ENCODE results near the gene ZBTB8B. TPM values are rescaled to one million over a fixed set of nuclear protein-coding genes. Genes with fewer than 3 reads are reported as not detected.

ZBTB8B gene
- total and polyA plus RNA-seq, 9 donors, result under 0.01 to 0.18 (median 0.10) TPM

DNA sequence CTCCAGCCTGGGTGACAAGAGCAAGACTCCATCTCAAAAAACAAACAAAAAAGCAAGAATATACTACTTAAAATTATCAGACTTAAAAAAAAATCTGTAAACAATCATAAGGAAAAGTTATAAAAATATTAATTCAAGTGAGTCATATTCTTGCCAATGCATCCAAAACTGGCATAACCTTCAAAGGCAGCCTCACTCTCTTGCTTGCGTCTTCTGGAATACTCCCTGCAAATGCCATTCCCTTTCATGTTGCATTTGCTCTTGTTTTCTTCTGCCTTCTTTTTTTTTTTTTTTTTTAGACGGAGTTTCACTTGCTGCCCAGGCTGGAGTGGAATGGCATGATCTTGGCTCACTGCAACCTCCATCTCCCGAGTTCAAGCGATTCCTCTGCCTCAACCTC is 42.1 kb downstream of the ZBTB8B start:
- intact Hi-C loops (cut with DNase I), result no loop called here
- TF ChIP-seq, protein P1, sequence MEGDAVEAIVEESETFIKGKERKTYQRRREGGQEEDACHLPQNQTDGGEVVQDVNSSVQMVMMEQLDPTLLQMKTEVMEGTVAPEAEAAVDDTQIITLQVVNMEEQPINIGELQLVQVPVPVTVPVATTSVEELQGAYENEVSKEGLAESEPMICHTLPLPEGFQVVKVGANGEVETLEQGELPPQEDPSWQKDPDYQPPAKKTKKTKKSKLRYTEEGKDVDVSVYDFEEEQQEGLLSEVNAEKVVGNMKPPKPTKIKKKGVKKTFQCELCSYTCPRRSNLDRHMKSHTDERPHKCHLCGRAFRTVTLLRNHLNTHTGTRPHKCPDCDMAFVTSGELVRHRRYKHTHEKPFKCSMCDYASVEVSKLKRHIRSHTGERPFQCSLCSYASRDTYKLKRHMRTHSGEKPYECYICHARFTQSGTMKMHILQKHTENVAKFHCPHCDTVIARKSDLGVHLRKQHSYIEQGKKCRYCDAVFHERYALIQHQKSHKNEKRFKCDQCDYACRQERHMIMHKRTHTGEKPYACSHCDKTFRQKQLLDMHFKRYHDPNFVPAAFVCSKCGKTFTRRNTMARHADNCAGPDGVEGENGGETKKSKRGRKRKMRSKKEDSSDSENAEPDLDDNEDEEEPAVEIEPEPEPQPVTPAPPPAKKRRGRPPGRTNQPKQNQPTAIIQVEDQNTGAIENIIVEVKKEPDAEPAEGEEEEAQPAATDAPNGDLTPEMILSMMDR (IDR thresholded peaks at IDR 0.05), result no peak
- TF ChIP-seq EP300 (IDR thresholded peaks at IDR 0.05) (no peak), POLR2A (IDR thresholded peaks at IDR 0.05) (no peak)
- Histone ChIP-seq H3K4me1 (ENCODE audit: insufficient read depth) (no peaks in the 10 kb centered on the region), H3K9me3 (no peaks in the 10 kb centered on the region), H3K27me3 (no peaks in the 10 kb centered on the region), H3K27ac (no peak overlapping the region), H3K4me3 (no peak overlapping the region), H3K36me3 (no peaks in the 10 kb centered on the region)
- WGBS, 3 donors, result 55 to 63% (median 59%) methylated on average over 4 of the region's 4 CpGs
- no peak for DNase-seq

- intact Hi-C loops (cut with DNase I), result no loop called here
- TF ChIP-seq, protein P1 (IDR thresholded peaks at IDR 0.05), result no peak
- TF ChIP-seq POLR2A (IDR thresholded peaks at IDR 0.05), result no peak
- no peak for TF ChIP-seq EP300 (IDR thresholded peaks at IDR 0.05)
- WGBS, 3 donors, result 75 to 80% (median 79%) methylated on average over 5 of the region's 5 CpGs
- no peak for DNase-seq
- Histone ChIP-seq H3K4me1 (ENCODE audit: insufficient read depth) (no peaks in the 10 kb centered on the region), H3K36me3 (no peaks in the 10 kb centered on the region), H3K27me3 (no peaks in the 10 kb centered on the region), H3K4me3 (no peak overlapping the region), H3K9me3 (no peaks in the 10 kb centered on the region), H3K27ac (no peak overlapping the region)
These were observed 43.9 kb downstream of the ZBTB8B start for GRCh38 chr1:32508761-32509160.

DNA sequence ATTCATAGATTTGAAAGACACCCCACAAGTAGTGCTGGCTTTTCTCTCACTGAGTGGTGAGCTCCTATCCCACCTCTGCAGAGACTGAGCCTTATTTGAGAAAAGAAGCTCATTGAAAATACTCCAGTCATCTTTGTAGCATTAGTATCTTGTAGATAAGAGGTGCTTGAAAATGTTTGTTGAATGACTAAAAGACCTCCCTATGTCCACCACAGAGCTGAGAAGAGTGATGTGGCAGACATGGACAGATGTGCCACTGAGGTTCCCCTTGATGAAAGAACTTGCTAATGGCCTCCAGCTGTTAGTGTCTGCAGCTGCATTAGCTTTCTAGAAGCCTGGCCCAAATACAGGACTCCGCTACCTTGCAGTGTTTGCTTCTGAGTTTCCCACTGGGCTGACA is 45.1 kb downstream of the ZBTB8B start:
- intact Hi-C loops (cut with DNase I), result loop anchor here in 1 of 4 donors (10.0 kb wide), 1 partner anchor 115 kb away; no protein-coding TSS in a partner anchor
- no peak overlapping the region for H3K27ac ChIP-seq
- 98 to 100% (median 100%) methylated on average over 1 of the region's 1 CpG for whole genome bisulfite sequencing, 3 donors
- H3K4me1 ChIP-seq (ENCODE audit: insufficient read depth), result no peaks in the 10 kb centered on the region
- no peak overlapping the region for H3K4me3 ChIP-seq
- TF ChIP-seq POLR2A (IDR thresholded peaks at IDR 0.05) (no peak), EP300 (IDR thresholded peaks at IDR 0.05) (no peak)
- TF ChIP-seq, protein P1 (IDR thresholded peaks at IDR 0.05), result no peak
- no peaks in the 10 kb centered on the region for H3K27me3 ChIP-seq
- no peak for DNase-seq
- no peaks in the 10 kb centered on the region for H3K36me3 ChIP-seq
- no peaks in the 10 kb centered on the region for H3K9me3 ChIP-seq

Other genes starting within 250 kb of the ZBTB8B start
- gene TMEM234, start 242.7 kb upstream of the ZBTB8B start, total RNA-seq, result 10 to 100 TPM; 11.6 to 34.6 (median 24.6) TPM
- 10 to 100 TPM in 1 of 2 donors, 1 to 10 TPM in 1; 9.4 to 13.8 TPM for gene TMEM234, start 242.7 kb upstream of the ZBTB8B start, polyA plus RNA-seq
- 100 to 1,000 TPM; 140 to 194 (median 161) TPM for gene EIF3I, start 242.7 kb upstream of the ZBTB8B start, total RNA-seq
- 100 to 1,000 TPM; 189 to 272 TPM for gene EIF3I, start 242.7 kb upstream of the ZBTB8B start, polyA plus RNA-seq
- gene FAM167B, start 217.8 kb upstream of the ZBTB8B start, total RNA-seq, result 1 to 10 TPM in 6 of 7 donors, not detected in 1; 1.5 to 7.8 (median 3.6) TPM
- gene FAM167B, start 217.8 kb upstream of the ZBTB8B start, polyA plus RNA-seq, result 1 to 10 TPM; 2.3 to 3.4 TPM
- gene LCK, start 213.8 kb upstream of the ZBTB8B start, total RNA-seq, result 1 to 10 TPM in 3 of 7 donors, under 1 TPM in 4; 0.35 to 1.4 (median 0.92) TPM
- 1 to 10 TPM in 1 of 2 donors, under 1 TPM in 1; 0.69 to 2.8 TPM for gene LCK, start 213.8 kb upstream of the ZBTB8B start, polyA plus RNA-seq
- gene HDAC1, start 173.0 kb upstream of the ZBTB8B start, total RNA-seq, result 100 to 1,000 TPM in 1 of 7 donors, 10 to 100 TPM in 6; 52.9 to 107 (median 89.2) TPM
- gene HDAC1, start 173.0 kb upstream of the ZBTB8B start, polyA plus RNA-seq, result 100 to 1,000 TPM in 1 of 2 donors, 10 to 100 TPM in 1; 66.7 to 101 TPM
- 100 to 1,000 TPM; 105 to 667 (median 335) TPM for gene MARCKSL1, start 128.8 kb upstream of the ZBTB8B start, total RNA-seq
- gene MARCKSL1, start 128.8 kb upstream of the ZBTB8B start, polyA plus RNA-seq, result 100 to 1,000 TPM; 226 to 268 TPM
- gene FAM229A, start 102.6 kb upstream of the ZBTB8B start, total RNA-seq, result 10 to 100 TPM in 6 of 7 donors, 1 to 10 TPM in 1; 9.1 to 27.0 (median 15.5) TPM
- 10 to 100 TPM in 1 of 2 donors, 1 to 10 TPM in 1; 3.0 to 13.2 TPM for gene FAM229A, start 102.6 kb upstream of the ZBTB8B start, polyA plus RNA-seq
- 10 to 100 TPM in 1 of 7 donors, 1 to 10 TPM in 6; 2.5 to 12.4 (median 4.0) TPM for gene TSSK3, start 102.5 kb upstream of the ZBTB8B start, total RNA-seq
- gene TSSK3, start 102.5 kb upstream of the ZBTB8B start, polyA plus RNA-seq, result 1 to 10 TPM in 1 of 2 donors, under 1 TPM in 1; 0.78 to 4.2 TPM
- 100 to 1,000 TPM in 1 of 7 donors, 10 to 100 TPM in 6; 54.9 to 107 (median 73.0) TPM for gene BSDC1, start 70.6 kb upstream of the ZBTB8B start, total RNA-seq
- 10 to 100 TPM; 60.5 to 60.7 TPM for gene BSDC1, start 70.6 kb upstream of the ZBTB8B start, polyA plus RNA-seq
- 10 to 100 TPM in 5 of 7 donors, 1 to 10 TPM in 2; 5.6 to 13.9 (median 11.0) TPM for gene ZBTB8A, start 74.4 kb downstream of the ZBTB8B start, total RNA-seq
- 1 to 10 TPM; 4.5 to 9.0 TPM for gene ZBTB8A, start 74.4 kb downstream of the ZBTB8B start, polyA plus RNA-seq
- gene ZBTB8OS, start 185.5 kb downstream of the ZBTB8B start, total RNA-seq, result 10 to 100 TPM; 20.1 to 37.0 (median 27.8) TPM
- gene ZBTB8OS, start 185.5 kb downstream of the ZBTB8B start, polyA plus RNA-seq, result 10 to 100 TPM; 20.9 to 25.5 TPM
- gene RBBP4, start 186.1 kb downstream of the ZBTB8B start, total RNA-seq, result 100 to 1,000 TPM in 6 of 7 donors, 10 to 100 TPM in 1; 86.3 to 223 (median 191) TPM
- 100 to 1,000 TPM in 1 of 2 donors, 10 to 100 TPM in 1; 78.2 to 117 TPM for gene RBBP4, start 186.1 kb downstream of the ZBTB8B start, polyA plus RNA-seq
- 10 to 100 TPM in 3 of 7 donors, 1 to 10 TPM in 4; 3.2 to 13.5 (median 9.8) TPM for gene SYNC, start 237.7 kb downstream of the ZBTB8B start, total RNA-seq
- gene SYNC, start 237.7 kb downstream of the ZBTB8B start, polyA plus RNA-seq, result 10 to 100 TPM in 1 of 2 donors, 1 to 10 TPM in 1; 3.0 to 10.6 TPM